BLaER1 treated with 17β-estradiol and CSF1 and Interleukin-3, amounts not matched to agents 10 nM and 100 nM (cell line): ENCODE results near the gene AVPR1B.

Experiments
- H3K27ac ChIP-seq, 11 experiments: shearing (Covaris generic); formaldehyde crosslinking; 2 replicates each; pipeline ENCODE4 v1.8.1; 2022
- H3K27me3 ChIP-seq, 11 experiments: shearing (Covaris generic); formaldehyde crosslinking; 2 replicates each; pipeline ENCODE4 v1.8.1; 2022
- H3K36me3 ChIP-seq, 11 experiments: shearing (Covaris generic); formaldehyde crosslinking; 2 replicates each; pipeline ENCODE4 v1.8.1; 2022
- H3K4me1 ChIP-seq, 10 experiments: shearing (Covaris generic); formaldehyde crosslinking; 2 replicates each; pipeline ENCODE4 v1.8.1; 2022
- H3K4me2 ChIP-seq, 11 experiments: shearing (Covaris generic); formaldehyde crosslinking; 2 replicates each; pipeline ENCODE4 v1.8.1; 2022
- H3K4me3 ChIP-seq, 10 experiments: shearing (Covaris generic); formaldehyde crosslinking; 2 replicates each; pipeline ENCODE4 v1.8.1; 2022
- H3K9ac ChIP-seq, 11 experiments: shearing (Covaris generic); formaldehyde crosslinking; 2 replicates each; pipeline ENCODE4 v1.8.1; 2022
- H3K9me3 ChIP-seq, 11 experiments: shearing (Covaris generic); formaldehyde crosslinking; replicated peaks in 1 of 11; 2 replicates each; pipeline ENCODE4 v1.8.1; 2022
- H4K20me1 ChIP-seq, 11 experiments: shearing (Covaris generic); formaldehyde crosslinking; 2 replicates each; pipeline ENCODE4 v1.8.1; 2022
- Cebpa-rat ChIP-seq, 11 experiments: shearing (Covaris generic); IDR thresholded peaks; 2 replicates each; pipeline ENCODE4 v1.8.1; 2022

Gene AVPR1B

DNA sequence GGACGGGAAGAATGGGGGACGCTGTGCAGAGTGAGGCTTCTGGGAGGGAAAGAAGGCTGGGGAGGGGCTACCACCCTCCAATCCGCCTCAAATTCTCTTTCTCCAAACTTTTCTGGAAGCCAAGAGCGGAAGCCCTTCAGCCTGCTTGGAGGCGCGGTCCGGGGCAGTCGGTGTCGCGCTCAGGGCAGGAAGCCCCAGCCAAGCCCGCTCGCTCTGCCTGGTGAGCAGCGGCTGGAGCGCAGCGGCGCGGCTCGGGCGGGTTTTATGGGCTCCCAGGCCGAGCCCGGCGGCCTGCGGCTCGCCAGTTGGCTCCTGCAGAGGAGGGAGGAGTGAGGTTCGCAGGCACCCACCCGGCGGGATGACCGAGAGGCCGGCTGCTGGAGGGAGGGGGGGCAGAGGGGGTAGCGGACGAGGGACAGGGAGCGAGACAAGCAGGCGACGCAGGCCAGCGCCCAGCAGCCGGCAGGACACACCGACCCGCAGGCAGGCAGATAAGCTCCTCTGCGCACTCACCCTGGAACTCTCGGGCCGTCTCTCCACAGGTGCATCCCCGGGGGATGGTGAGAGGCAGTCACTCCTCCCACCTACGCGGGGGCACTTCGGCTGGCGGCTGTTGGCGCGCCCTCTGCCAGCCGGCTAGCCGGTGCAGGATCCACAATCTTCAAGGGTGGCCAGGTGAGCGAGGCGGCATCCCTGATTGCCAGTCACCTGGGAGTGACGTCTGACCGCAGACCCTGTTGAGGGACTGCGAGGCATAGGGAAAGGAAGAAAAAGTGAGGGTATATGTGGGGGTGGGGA is at the start of gene AVPR1B:
Gene AVPR1B, minus strand, starts transcription at position 238 of the 798 bp plus-strand sequence. CDS start 498 bp downstream, outside the sequence.
- H3K4me1 ChIP-seq, result peaks cover 9 to 13% (median 12%) of the 10 kb centered on the region in 10 experiments; a peak in 18 of 20 replicates
- no peaks in the 10 kb centered on the region; a peak in 3 of 22 replicates for H4K20me1 ChIP-seq
- peak within 1 kb of the TSS; percentile 85 to 99 (median 92) for H3K4me2 ChIP-seq
- H3K27me3 ChIP-seq, result peaks cover 33 to 49% (median 41%) of the 10 kb centered on the region in 11 experiments
- peak within 1 kb of the TSS in 10 of 11 experiments; percentile 17 to 59 (median 54); a peak in 16 of 22 replicates for H3K9ac ChIP-seq
- H3K4me3 ChIP-seq, result peak within 1 kb of the TSS; percentile 45 to 68 (median 54)
- TF ChIP-seq Cebpa-rat (IDR thresholded peaks at IDR 0.05), result no peak
- no peaks in the 10 kb centered on the region for H3K36me3 ChIP-seq
- H3K27ac ChIP-seq, result no peak within 1 kb of the TSS
- H3K9me3 ChIP-seq, result peaks cover 17 to 25% (median 19%) of the 10 kb centered on the region in 11 experiments

- H3K4me2 ChIP-seq, result no peak overlapping the region
- H3K4me1 ChIP-seq, result no peaks in the 10 kb centered on the region
- TF ChIP-seq Cebpa-rat (IDR thresholded peaks at IDR 0.05), result no peak
- no peaks in the 10 kb centered on the region for H4K20me1 ChIP-seq
- no peak overlapping the region for H3K9ac ChIP-seq
- H3K27me3 ChIP-seq, result no peaks in the 10 kb centered on the region
- H3K4me3 ChIP-seq, result no peak overlapping the region
- H3K27ac ChIP-seq, result no peak overlapping the region
- peaks cover 0 to 19% (median 7%) of the 10 kb centered on the region in 11 experiments; a peak in 10 of 22 replicates for H3K9me3 ChIP-seq
- H3K36me3 ChIP-seq, result no peaks in the 10 kb centered on the region
Measured at GRCh38 chr1:206145771-206146290, 28.6 kb upstream of the AVPR1B start.

- TF ChIP-seq Cebpa-rat (IDR thresholded peaks at IDR 0.05), result no peak
- H4K20me1 ChIP-seq, result no peaks in the 10 kb centered on the region
- peaks cover 0 to 19% (median 6%) of the 10 kb centered on the region in 11 experiments; a peak in 7 of 22 replicates for H3K9me3 ChIP-seq
- no peak overlapping the region for H3K4me2 ChIP-seq
- no peaks in the 10 kb centered on the region for H3K4me1 ChIP-seq
- H3K4me3 ChIP-seq, result no peak overlapping the region
- no peak overlapping the region for H3K27ac ChIP-seq
- H3K27me3 ChIP-seq, result no peaks in the 10 kb centered on the region
- no peak overlapping the region for H3K9ac ChIP-seq
- H3K36me3 ChIP-seq, result no peaks in the 10 kb centered on the region
Measured at GRCh38 chr1:206144605-206145004, 27.4 kb upstream of the AVPR1B start.

DNA sequence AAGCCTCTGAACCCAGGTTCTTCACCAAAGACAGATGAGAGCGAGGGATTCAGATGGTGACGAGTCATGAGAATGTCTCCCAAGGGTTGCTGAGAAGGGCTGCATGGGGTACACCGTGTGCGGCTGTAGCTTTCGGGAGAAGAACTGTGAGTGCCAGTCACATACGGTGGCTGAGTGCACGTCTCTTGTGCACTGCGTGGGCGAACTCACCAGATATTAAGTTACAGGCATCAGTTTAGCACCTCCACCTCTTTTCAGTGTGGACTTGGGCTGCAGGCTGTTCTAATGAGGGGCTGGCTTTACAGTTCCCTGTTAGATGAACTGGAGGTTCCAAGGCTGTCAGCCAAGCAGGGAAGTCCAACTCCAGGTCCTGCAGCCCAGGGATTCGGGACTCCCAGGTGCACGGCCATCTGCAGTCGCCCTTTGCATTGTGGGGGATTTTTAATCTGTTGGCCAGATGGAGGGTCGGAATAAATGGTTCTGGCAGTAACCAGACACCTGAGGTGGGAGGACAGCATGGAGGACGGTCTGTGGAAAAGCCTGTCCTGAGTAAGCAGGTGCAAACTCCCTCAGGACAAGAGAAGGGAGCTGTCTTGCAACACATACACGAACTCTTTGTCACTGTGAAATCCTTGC is 26.5 kb upstream of the AVPR1B start:
- no peak overlapping the region for H3K9ac ChIP-seq
- no peak overlapping the region for H3K4me3 ChIP-seq
- no peaks in the 10 kb centered on the region for H3K36me3 ChIP-seq
- no peaks in the 10 kb centered on the region for H4K20me1 ChIP-seq
- peaks cover 0 to 11% (median 0%) of the 10 kb centered on the region in 11 experiments; a peak in 5 of 22 replicates for H3K9me3 ChIP-seq
- H3K27ac ChIP-seq, result no peak overlapping the region
- TF ChIP-seq Cebpa-rat (IDR thresholded peaks at IDR 0.05), result no peak
- H3K27me3 ChIP-seq, result no peaks in the 10 kb centered on the region
- H3K4me1 ChIP-seq, result no peaks in the 10 kb centered on the region
- H3K4me2 ChIP-seq, result no peak overlapping the region

DNA sequence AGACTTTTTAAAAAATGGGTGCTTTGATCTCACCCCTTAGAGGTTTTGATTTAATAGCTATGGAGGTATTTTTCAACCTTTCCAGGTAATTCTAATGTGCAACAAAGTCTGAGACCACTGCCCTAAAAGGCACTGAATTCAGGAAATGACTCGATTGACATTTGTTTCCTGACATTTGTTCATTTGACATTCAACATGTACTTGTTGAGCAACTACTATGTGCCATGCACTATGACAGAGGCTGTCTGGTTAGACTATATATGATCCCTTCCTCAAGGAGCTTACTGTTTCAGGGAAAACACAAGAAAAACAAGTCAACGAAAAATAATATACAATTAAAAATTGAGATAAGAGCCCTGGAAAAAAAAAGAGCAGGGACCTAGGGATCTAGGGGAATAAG is 25.6 kb upstream of the AVPR1B start:
- no peaks in the 10 kb centered on the region for H3K27me3 ChIP-seq
- no peak overlapping the region for H3K4me3 ChIP-seq
- H3K4me2 ChIP-seq, result no peak overlapping the region

GRCh38 chr1:206142011-206142410 is 24.8 kb upstream of the AVPR1B start:
- TF ChIP-seq Cebpa-rat (IDR thresholded peaks at IDR 0.05), result no peak
- no peaks in the 10 kb centered on the region for H3K4me1 ChIP-seq
- H3K4me3 ChIP-seq, result no peak overlapping the region
- no peaks in the 10 kb centered on the region for H3K27me3 ChIP-seq
- no peaks in the 10 kb centered on the region for H3K36me3 ChIP-seq
- H3K27ac ChIP-seq, result no peak overlapping the region
- no peaks in the 10 kb centered on the region; a peak in 1 of 22 replicates for H3K9me3 ChIP-seq
- no peak overlapping the region for H3K9ac ChIP-seq
- H4K20me1 ChIP-seq, result no peaks in the 10 kb centered on the region
- H3K4me2 ChIP-seq, result no peak overlapping the region

More for the DNA sequence above, 25.6 kb upstream of the AVPR1B start:
- no peak for TF ChIP-seq Cebpa-rat (IDR thresholded peaks at IDR 0.05)
- peaks cover 0 to 2% (median 0%) of the 10 kb centered on the region in 11 experiments; a peak in 1 of 22 replicates for H3K9me3 ChIP-seq
- H4K20me1 ChIP-seq, result no peaks in the 10 kb centered on the region
- no peak overlapping the region for H3K9ac ChIP-seq
- no peak overlapping the region for H3K27ac ChIP-seq
- H3K36me3 ChIP-seq, result no peaks in the 10 kb centered on the region
- H3K4me1 ChIP-seq, result no peaks in the 10 kb centered on the region

GRCh38 chr1:206136241-206136640 is 19.1 kb upstream of the AVPR1B start:
- Histone ChIP-seq H4K20me1 (no peaks in the 10 kb centered on the region), H3K4me3 (no peak overlapping the region)

GRCh38 chr1:206135248-206135647 is 18.1 kb upstream of the AVPR1B start:
- Histone ChIP-seq H3K27ac (no peak overlapping the region), H3K4me2 (peak overlapping the region in 10 of 11 experiments; percentile 22 to 74 (median 64); a peak in 20 of 22 replicates), H3K36me3 (no peaks in the 10 kb centered on the region), H3K9me3 (no peaks in the 10 kb centered on the region; a peak in 1 of 22 replicates), H3K4me1 (peaks cover 0 to 25% (median 21%) of the 10 kb centered on the region in 10 experiments; a peak in 17 of 20 replicates), H3K4me3 (no peak overlapping the region), H3K27me3 (no peaks in the 10 kb centered on the region), H3K9ac (no peak overlapping the region), H4K20me1 (no peaks in the 10 kb centered on the region)
- no peak for TF ChIP-seq Cebpa-rat (IDR thresholded peaks at IDR 0.05)

More at GRCh38 chr1:206136241-206136640, 19.1 kb upstream of the AVPR1B start:
- H3K9me3 ChIP-seq, result no peaks in the 10 kb centered on the region; a peak in 1 of 22 replicates
- H3K36me3 ChIP-seq, result no peaks in the 10 kb centered on the region
- no peaks in the 10 kb centered on the region for H3K27me3 ChIP-seq
- H3K4me2 ChIP-seq, result peak overlapping the region in 9 of 11 experiments; percentile 22 to 74 (median 65); a peak in 15 of 22 replicates
- no peak overlapping the region for H3K9ac ChIP-seq
- no peak overlapping the region for H3K27ac ChIP-seq
- TF ChIP-seq Cebpa-rat (IDR thresholded peaks at IDR 0.05), result no peak
- peaks cover 0 to 25% (median 21%) of the 10 kb centered on the region in 10 experiments; a peak in 17 of 20 replicates for H3K4me1 ChIP-seq
